ENCODE measurements around the gene ATG12. TPM values are rescaled to one million over a fixed set of nuclear protein-coding genes. Genes with fewer than 3 reads are reported as not detected.
A peak's percentile ranks its signal among the peaks of the same experiment; 100 is the strongest.

The ATG12 gene
- total and polyA plus RNA-seq, 2 of the 13 experiments (the other 11 are each of a cell fraction or from before 2014, with no cell fraction given): 46.4 to 58.1 TPM

DNA sequence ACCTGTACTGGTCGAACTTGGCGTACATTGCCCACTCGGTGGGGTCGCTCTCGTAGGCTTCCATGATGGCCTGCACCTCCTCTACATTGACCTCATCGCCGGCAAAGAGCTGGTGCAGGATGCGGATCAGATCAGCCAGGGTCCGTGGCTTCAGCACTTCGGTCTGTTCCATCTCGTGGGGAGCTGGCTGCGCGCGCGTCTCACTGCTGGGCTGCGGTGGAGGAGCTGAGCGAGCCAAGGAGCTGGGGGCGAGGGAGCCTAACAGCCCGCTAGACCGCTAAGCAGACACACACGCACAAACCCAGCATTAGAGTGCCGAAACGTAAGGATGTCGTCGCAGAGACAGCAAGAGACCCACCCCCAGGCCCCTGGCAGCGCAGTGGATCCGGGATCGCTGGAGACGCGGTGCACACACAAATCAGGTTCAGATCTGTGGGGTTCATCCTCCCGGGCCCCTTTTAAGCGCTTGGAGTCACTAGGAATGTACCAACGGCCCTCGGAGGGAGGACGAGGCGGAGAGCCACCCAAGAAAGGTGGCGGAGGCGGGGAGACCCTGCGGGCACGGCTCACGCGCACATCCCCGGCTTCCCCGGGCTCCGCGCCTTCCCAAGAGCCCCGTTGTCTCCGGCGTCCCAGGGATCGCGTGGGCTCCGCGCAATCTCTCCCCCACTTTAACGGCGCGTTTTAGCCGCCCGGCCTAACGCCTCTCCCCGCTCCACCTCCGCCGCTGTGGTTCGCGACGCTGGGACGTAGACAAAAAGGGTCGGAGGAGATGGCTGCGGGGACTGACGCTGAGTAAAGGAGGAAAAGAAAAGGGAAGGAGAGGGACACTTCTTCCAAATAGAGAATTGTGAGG lies 24.9 kb downstream of the ATG12 start, which contains the start of gene CDO1 (continued):
- TF ChIP-seq CEBPB (IDR thresholded peaks at IDR 0.05; ENCODE audit: borderline replicate concordance, low read depth, low read length): no peak
- TF ChIP-seq, protein P1, sequence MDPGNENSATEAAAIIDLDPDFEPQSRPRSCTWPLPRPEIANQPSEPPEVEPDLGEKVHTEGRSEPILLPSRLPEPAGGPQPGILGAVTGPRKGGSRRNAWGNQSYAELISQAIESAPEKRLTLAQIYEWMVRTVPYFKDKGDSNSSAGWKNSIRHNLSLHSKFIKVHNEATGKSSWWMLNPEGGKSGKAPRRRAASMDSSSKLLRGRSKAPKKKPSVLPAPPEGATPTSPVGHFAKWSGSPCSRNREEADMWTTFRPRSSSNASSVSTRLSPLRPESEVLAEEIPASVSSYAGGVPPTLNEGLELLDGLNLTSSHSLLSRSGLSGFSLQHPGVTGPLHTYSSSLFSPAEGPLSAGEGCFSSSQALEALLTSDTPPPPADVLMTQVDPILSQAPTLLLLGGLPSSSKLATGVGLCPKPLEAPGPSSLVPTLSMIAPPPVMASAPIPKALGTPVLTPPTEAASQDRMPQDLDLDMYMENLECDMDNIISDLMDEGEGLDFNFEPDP (CRISPR knock-in tag; conservative IDR thresholded peaks at IDR 0.05): 0 out of 2 replicates have a peak, but pooled peaks have one; percentile 51
- no peak for TF ChIP-seq SOX13 (IDR thresholded peaks at IDR 0.05)
- TF ChIP-seq SOX13 (CRISPR knock-in tag; conservative IDR thresholded peaks at IDR 0.05 in 1 of 2, IDR thresholded peaks at IDR 0.05 in 1 of 2): no peak
- TF ChIP-seq ZNF143 (CRISPR knock-in tag; IDR thresholded peaks at IDR 0.05): no peak
- peak; percentile 51; the same call in 1 of the 2 replicates for TF ChIP-seq ZSCAN31 (CRISPR knock-in tag; IDR thresholded peaks at IDR 0.05; ENCODE audit: low read depth)
- TF ChIP-seq, protein P2, sequence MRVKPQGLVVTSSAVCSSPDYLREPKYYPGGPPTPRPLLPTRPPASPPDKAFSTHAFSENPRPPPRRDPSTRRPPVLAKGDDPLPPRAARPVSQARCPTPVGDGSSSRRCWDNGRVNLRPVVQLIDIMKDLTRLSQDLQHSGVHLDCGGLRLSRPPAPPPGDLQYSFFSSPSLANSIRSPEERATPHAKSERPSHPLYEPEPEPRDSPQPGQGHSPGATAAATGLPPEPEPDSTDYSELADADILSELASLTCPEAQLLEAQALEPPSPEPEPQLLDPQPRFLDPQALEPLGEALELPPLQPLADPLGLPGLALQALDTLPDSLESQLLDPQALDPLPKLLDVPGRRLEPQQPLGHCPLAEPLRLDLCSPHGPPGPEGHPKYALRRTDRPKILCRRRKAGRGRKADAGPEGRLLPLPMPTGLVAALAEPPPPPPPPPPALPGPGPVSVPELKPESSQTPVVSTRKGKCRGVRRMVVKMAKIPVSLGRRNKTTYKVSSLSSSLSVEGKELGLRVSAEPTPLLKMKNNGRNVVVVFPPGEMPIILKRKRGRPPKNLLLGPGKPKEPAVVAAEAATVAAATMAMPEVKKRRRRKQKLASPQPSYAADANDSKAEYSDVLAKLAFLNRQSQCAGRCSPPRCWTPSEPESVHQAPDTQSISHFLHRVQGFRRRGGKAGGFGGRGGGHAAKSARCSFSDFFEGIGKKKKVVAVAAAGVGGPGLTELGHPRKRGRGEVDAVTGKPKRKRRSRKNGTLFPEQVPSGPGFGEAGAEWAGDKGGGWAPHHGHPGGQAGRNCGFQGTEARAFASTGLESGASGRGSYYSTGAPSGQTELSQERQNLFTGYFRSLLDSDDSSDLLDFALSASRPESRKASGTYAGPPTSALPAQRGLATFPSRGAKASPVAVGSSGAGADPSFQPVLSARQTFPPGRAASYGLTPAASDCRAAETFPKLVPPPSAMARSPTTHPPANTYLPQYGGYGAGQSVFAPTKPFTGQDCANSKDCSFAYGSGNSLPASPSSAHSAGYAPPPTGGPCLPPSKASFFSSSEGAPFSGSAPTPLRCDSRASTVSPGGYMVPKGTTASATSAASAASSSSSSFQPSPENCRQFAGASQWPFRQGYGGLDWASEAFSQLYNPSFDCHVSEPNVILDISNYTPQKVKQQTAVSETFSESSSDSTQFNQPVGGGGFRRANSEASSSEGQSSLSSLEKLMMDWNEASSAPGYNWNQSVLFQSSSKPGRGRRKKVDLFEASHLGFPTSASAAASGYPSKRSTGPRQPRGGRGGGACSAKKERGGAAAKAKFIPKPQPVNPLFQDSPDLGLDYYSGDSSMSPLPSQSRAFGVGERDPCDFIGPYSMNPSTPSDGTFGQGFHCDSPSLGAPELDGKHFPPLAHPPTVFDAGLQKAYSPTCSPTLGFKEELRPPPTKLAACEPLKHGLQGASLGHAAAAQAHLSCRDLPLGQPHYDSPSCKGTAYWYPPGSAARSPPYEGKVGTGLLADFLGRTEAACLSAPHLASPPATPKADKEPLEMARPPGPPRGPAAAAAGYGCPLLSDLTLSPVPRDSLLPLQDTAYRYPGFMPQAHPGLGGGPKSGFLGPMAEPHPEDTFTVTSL (CRISPR knock-in tag; IDR thresholded peaks at IDR 0.05; ENCODE audit: borderline replicate concordance): 0 out of 2 replicates have a peak, but pooled peaks have one; percentile 27
- TF ChIP-seq PITX1 (CRISPR knock-in tag; IDR thresholded peaks at IDR 0.05): no peak
- TF ChIP-seq, protein P3, sequence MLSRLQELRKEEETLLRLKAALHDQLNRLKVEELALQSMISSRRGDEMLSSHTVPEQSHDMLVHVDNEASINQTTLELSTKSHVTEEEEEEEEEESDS (CRISPR knock-in tag; IDR thresholded peaks at IDR 0.05; ENCODE audit: borderline replicate concordance): no peak
- TF ChIP-seq, protein P4, sequence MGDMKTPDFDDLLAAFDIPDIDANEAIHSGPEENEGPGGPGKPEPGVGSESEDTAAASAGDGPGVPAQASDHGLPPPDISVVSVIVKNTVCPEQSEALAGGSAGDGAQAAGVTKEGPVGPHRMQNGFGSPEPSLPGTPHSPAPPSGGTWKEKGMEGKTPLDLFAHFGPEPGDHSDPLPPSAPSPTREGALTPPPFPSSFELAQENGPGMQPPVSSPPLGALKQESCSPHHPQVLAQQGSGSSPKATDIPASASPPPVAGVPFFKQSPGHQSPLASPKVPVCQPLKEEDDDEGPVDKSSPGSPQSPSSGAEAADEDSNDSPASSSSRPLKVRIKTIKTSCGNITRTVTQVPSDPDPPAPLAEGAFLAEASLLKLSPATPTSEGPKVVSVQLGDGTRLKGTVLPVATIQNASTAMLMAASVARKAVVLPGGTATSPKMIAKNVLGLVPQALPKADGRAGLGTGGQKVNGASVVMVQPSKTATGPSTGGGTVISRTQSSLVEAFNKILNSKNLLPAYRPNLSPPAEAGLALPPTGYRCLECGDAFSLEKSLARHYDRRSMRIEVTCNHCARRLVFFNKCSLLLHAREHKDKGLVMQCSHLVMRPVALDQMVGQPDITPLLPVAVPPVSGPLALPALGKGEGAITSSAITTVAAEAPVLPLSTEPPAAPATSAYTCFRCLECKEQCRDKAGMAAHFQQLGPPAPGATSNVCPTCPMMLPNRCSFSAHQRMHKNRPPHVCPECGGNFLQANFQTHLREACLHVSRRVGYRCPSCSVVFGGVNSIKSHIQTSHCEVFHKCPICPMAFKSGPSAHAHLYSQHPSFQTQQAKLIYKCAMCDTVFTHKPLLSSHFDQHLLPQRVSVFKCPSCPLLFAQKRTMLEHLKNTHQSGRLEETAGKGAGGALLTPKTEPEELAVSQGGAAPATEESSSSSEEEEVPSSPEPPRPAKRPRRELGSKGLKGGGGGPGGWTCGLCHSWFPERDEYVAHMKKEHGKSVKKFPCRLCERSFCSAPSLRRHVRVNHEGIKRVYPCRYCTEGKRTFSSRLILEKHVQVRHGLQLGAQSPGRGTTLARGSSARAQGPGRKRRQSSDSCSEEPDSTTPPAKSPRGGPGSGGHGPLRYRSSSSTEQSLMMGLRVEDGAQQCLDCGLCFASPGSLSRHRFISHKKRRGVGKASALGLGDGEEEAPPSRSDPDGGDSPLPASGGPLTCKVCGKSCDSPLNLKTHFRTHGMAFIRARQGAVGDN (CRISPR knock-in tag; IDR thresholded peaks at IDR 0.05): peak; percentile 74
- TF ChIP-seq TGIF2 (CRISPR knock-in tag; IDR thresholded peaks at IDR 0.05): no peak
- TF ChIP-seq, protein P5, sequence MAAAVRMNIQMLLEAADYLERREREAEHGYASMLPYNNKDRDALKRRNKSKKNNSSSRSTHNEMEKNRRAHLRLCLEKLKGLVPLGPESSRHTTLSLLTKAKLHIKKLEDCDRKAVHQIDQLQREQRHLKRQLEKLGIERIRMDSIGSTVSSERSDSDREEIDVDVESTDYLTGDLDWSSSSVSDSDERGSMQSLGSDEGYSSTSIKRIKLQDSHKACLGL (CRISPR knock-in tag; IDR thresholded peaks at IDR 0.05): peak; percentile 23; the same call in 1 of the 2 replicates
- TF ChIP-seq ZNF30 (CRISPR knock-in tag; IDR thresholded peaks at IDR 0.05): no peak
- TF ChIP-seq EZH2 (conservative IDR thresholded peaks at IDR 0.05; ENCODE audit: low read depth, low read length): 0 out of 2 replicates have a peak, but pooled peaks have one; percentile 46

Measured in HepG2 (cell line).